H1 (cell line): ENCODE data around the gene PPARGC1A. TPM values are rescaled to one million over a fixed set of nuclear protein-coding genes. Genes with fewer than 3 reads are reported as not detected.

Experiments
- CTCF ChIA-PET: fragments of 300-600 bp; sonication (Branson Sonifier 250); formaldehyde crosslinking; loops from one replicate; lab custom pipeline; 2021; ENCODE audit not compliant: partially characterized antibody; lab: Charles Lee
- POLR2A ChIA-PET: fragments of 300-600 bp; sonication (Branson Sonifier 250); formaldehyde crosslinking; loops from one replicate; lab custom pipeline; 2021; ENCODE audit warnings: inconsistent platforms; ENCODE audit not compliant: partially characterized antibody; lab: Charles Lee
- DNase-seq, 2 experiments: peaks; one replicate each; pipeline versions ENCODE4 v3.0.0 to v3.0.0-alpha.2; 2010 to 2022; ENCODE audit warnings: low spot score in 2 of 2, low read depth in 1 of 2, mixed read lengths in 1 of 2
- FAIRE-seq: peaks from 2 replicates; lab custom pipeline; 2011; peaks lifted over from hg19 to GRCh38; lab: Jason Lieb, UNC
- H2AFZ ChIP-seq: 2 replicates; pipeline ENCODE4 v1.8.1; 2012; ENCODE audit warnings: low read length, inconsistent platforms
- H2AK5ac ChIP-seq: 2 replicates; pipeline ENCODE4 v1.6.1; 2013; ENCODE audit warnings: low read depth, low read length
- H2BK120ac ChIP-seq: replicated peaks from 2 replicates; pipeline ENCODE3; 2013; ENCODE audit warnings: low read depth, low read length, inconsistent platforms
- H2BK12ac ChIP-seq: 2 replicates; pipeline ENCODE4 v1.6.1; 2013; ENCODE audit warnings: low read depth, low read length
- H2BK15ac ChIP-seq: 2 replicates; pipeline ENCODE4 v1.6.1; 2013; ENCODE audit warnings: low read length
- H2BK20ac ChIP-seq: 2 replicates; pipeline ENCODE4 v1.6.1; 2013; ENCODE audit warnings: low read length
- H2BK5ac ChIP-seq: 2 replicates; pipeline ENCODE4 v1.6.1; 2013; ENCODE audit warnings: low read depth, low read length
- H3K14ac ChIP-seq: 2 replicates; pipeline ENCODE4 v1.6.1; 2013; ENCODE audit warnings: inconsistent platforms; ENCODE audit not compliant: insufficient read length
- H3K18ac ChIP-seq: 2 replicates; pipeline ENCODE4 v1.6.1; 2013; ENCODE audit warnings: low read length; ENCODE audit errors: extremely low read depth
- H3K23ac ChIP-seq: 2 replicates; pipeline ENCODE4 v1.6.1; 2013; ENCODE audit warnings: inconsistent platforms; ENCODE audit not compliant: insufficient read length
- H3K23me2 ChIP-seq: 2 replicates; pipeline ENCODE4 v1.6.1; 2013; ENCODE audit warnings: low read depth, low read length
- H3K27ac ChIP-seq: 2 replicates; pipeline ENCODE4 v1.6.1; 2011; ENCODE audit warnings: low read depth, low read length, inconsistent platforms
- H3K27me3 ChIP-seq, 4 experiments: replicated peaks in 1 of 4; 1 replicate in 1 of 4; 2 replicates in 3 of 4; pipeline versions ENCODE4 v1.6.1 to v1.8.1; 2011 to 2013; ENCODE audit warnings: low read length in 3 of 4, mild to moderate bottlenecking in 3 of 4, inconsistent platforms in 2 of 4, mixed read lengths in 2 of 4, moderate library complexity in 1 of 4; ENCODE audit not compliant: control insufficient read depth in 3 of 4, insufficient read depth in 3 of 4; ENCODE audit errors: extremely low read depth in 1 of 4
- H3K36me3 ChIP-seq, 4 experiments: 2 replicates each; pipeline versions ENCODE4 v1.6.1 to v1.8.1; 2011 to 2013; ENCODE audit warnings: mild to moderate bottlenecking in 4 of 4, low read length in 3 of 4, moderate library complexity in 2 of 4, control low read depth in 1 of 4, inconsistent platforms in 1 of 4; ENCODE audit not compliant: insufficient read depth in 4 of 4, control insufficient read depth in 2 of 4
- H3K4ac ChIP-seq: replicated peaks from 2 replicates; pipeline ENCODE3; 2013; ENCODE audit warnings: low read length, low read depth, mixed read lengths, inconsistent platforms; ENCODE audit not compliant: insufficient read length
- H3K4me1 ChIP-seq, 4 experiments: replicated peaks in 1 of 4; 1 replicate in 1 of 4; 2 replicates in 3 of 4; pipeline versions ENCODE4 v1.6.1 to v1.8.1; 2011 to 2013; ENCODE audit warnings: low read length in 3 of 4, inconsistent platforms in 2 of 4, mixed read lengths in 1 of 4; ENCODE audit not compliant: insufficient read depth in 4 of 4, control insufficient read depth in 3 of 4
- H3K4me2 ChIP-seq, 2 experiments: 2 replicates each; pipeline versions ENCODE4 v1.6.1 to v1.8.1; 2011 to 2013; ENCODE audit warnings: low read depth in 2 of 2, low read length in 2 of 2, control low read depth in 1 of 2, inconsistent platforms in 1 of 2, mild to moderate bottlenecking in 1 of 2; ENCODE audit not compliant: insufficient read depth in 1 of 2
- H3K4me3 ChIP-seq, 4 experiments: fragments of 200-600, 300-600 bp in 1 of 4; sonication (generic), shearing (Covaris generic), sonication (Bioruptor Twin) in 1 of 4; 2 replicates each; pipeline versions ENCODE4 v1.5.1 to v1.8.1; 2011 to 2016; ENCODE audit warnings: low read length in 4 of 4, low read depth in 3 of 4, control low read depth in 2 of 4, inconsistent platforms in 2 of 4, mild to moderate bottlenecking in 2 of 4, mixed read lengths in 1 of 4, moderate library complexity in 1 of 4; ENCODE audit not compliant: insufficient read depth in 2 of 4; ENCODE audit errors: extremely low read depth in 1 of 4
- H3K56ac ChIP-seq: replicated peaks from 2 replicates; pipeline ENCODE3; 2013; ENCODE audit warnings: low read depth, mild to moderate bottlenecking, mixed read lengths, low read length, inconsistent platforms; ENCODE audit not compliant: insufficient read length
- H3K79me1 ChIP-seq: 2 replicates; pipeline ENCODE4 v1.6.1; 2013; ENCODE audit warnings: low read depth, low read length, control low read depth
- H3K79me2 ChIP-seq, 2 experiments: 2 replicates each; pipeline versions ENCODE4 v1.6.1 to v1.8.1; 2012 to 2013; ENCODE audit warnings: low read length in 2 of 2, mild to moderate bottlenecking in 2 of 2, inconsistent platforms in 1 of 2; ENCODE audit not compliant: insufficient read depth in 2 of 2, control insufficient read depth in 1 of 2
- H3K9ac ChIP-seq, 4 experiments: replicated peaks in 1 of 4; 1 replicate in 1 of 4; 2 replicates in 3 of 4; pipeline versions ENCODE4 v1.6.1 to v1.8.1; 2011 to 2013; ENCODE audit warnings: low read depth in 3 of 4, low read length in 3 of 4, control low read depth in 2 of 4, mild to moderate bottlenecking in 2 of 4, moderate library complexity in 2 of 4, inconsistent platforms in 1 of 4; ENCODE audit errors: extremely low read depth in 1 of 4
- H3K9me3 ChIP-seq, 2 experiments: 2 replicates each; pipeline versions ENCODE4 v1.6.1 to v1.8.1; 2012 to 2013; ENCODE audit warnings: mild to moderate bottlenecking in 2 of 2, moderate library complexity in 2 of 2, control low read depth in 1 of 2, inconsistent platforms in 1 of 2, low read depth in 1 of 2, low read length in 1 of 2, mixed read lengths in 1 of 2; ENCODE audit not compliant: insufficient read depth in 2 of 2
- H4K20me1 ChIP-seq, 2 experiments: replicated peaks in 1 of 2; 2 replicates each; pipeline versions ENCODE3 to v1.8.1; 2011 to 2013; ENCODE audit warnings: inconsistent platforms in 2 of 2, low read length in 2 of 2, mild to moderate bottlenecking in 1 of 2; ENCODE audit not compliant: insufficient read depth in 2 of 2, control insufficient read depth in 1 of 2
- H4K5ac ChIP-seq: 2 replicates; pipeline ENCODE4 v1.6.1; 2013; ENCODE audit warnings: low read length, low read depth, mixed read lengths, inconsistent platforms; ENCODE audit not compliant: insufficient read length
- H4K8ac ChIP-seq: 2 replicates; pipeline ENCODE4 v1.8.0; 2013; ENCODE audit warnings: mild to moderate bottlenecking, moderate library complexity, low read length, inconsistent platforms; ENCODE audit not compliant: insufficient read depth; ENCODE audit errors: extremely low read depth
- H4K91ac ChIP-seq: replicated peaks from 2 replicates; pipeline ENCODE3; 2013; ENCODE audit warnings: low read length, mixed read lengths, inconsistent platforms; ENCODE audit not compliant: insufficient read length
- ASH2L ChIP-seq: fragments of 200-600, 300-600 bp; sonication (generic); IDR thresholded peaks from one replicate; pipeline ENCODE4 v1.7.1; 2017; ENCODE audit warnings: low read length
- BRCA1 ChIP-seq: IDR thresholded peaks from 2 replicates; pipeline ENCODE4 v1.6.1; 2012; ENCODE audit warnings: low read depth, low read length, improper control_type of control experiment
- GABPA ChIP-seq: IDR thresholded peaks from 2 replicates; pipeline ENCODE4 v1.6.1; 2011; ENCODE audit warnings: mild to moderate bottlenecking, low read length, moderate library complexity, borderline replicate concordance; ENCODE audit not compliant: insufficient read depth
- JUN ChIP-seq: IDR thresholded peaks from 2 replicates; pipeline ENCODE4 v1.6.1; 2011; ENCODE audit warnings: low read depth, mild to moderate bottlenecking, improper control_type of control experiment, low read length
- KDM1A ChIP-seq: fragments of 200-600, 300-600 bp; sonication (generic); IDR thresholded peaks from 2 replicates; pipeline ENCODE4 v1.7.1; 2016; ENCODE audit warnings: mild to moderate bottlenecking, low read length, borderline replicate concordance
- MAFK ChIP-seq: IDR thresholded peaks from 2 replicates; pipeline ENCODE4 v1.6.1; 2012; ENCODE audit warnings: low read depth, mild to moderate bottlenecking, improper control_type of control experiment, low read length
- NRF1 ChIP-seq: IDR thresholded peaks from 2 replicates; pipeline ENCODE4 v1.6.1; 2011; ENCODE audit warnings: mild to moderate bottlenecking, low read depth, low read length, improper control_type of control experiment
- RNF2 ChIP-seq: fragments of 200-900, 300-1000 bp; sonication (generic); IDR thresholded peaks from 2 replicates; pipeline ENCODE4 v1.7.1; 2016; ENCODE audit warnings: borderline replicate concordance, low read depth, mild to moderate bottlenecking, antibody characterized with exemption, low read length; ENCODE audit not compliant: poor library complexity, severe bottlenecking; ENCODE audit errors: missing control alignments
- SIRT6 ChIP-seq: IDR thresholded peaks from one replicate; pipeline ENCODE4 v1.7.1; 2012; ENCODE audit warnings: low read length, inconsistent platforms
- SIX5 ChIP-seq: IDR thresholded peaks from 2 replicates; pipeline ENCODE4 v1.6.1; 2011; ENCODE audit warnings: mild to moderate bottlenecking, low read depth, low read length
- SRF ChIP-seq: IDR thresholded peaks from 2 replicates; pipeline ENCODE4 v1.6.1; 2011; ENCODE audit warnings: mild to moderate bottlenecking, low read depth, low read length, moderate library complexity
- TAF1 ChIP-seq: IDR thresholded peaks from 2 replicates; pipeline ENCODE4 v1.6.1; 2011; ENCODE audit warnings: mild to moderate bottlenecking, low read depth, low read length
- TBP ChIP-seq: IDR thresholded peaks from 2 replicates; pipeline ENCODE4 v1.6.1; 2011; ENCODE audit warnings: low read depth, low read length, improper control_type of control experiment
- ZNF274 ChIP-seq: IDR thresholded peaks from 2 replicates; pipeline ENCODE4 v1.7.0; 2012; ENCODE audit warnings: low read length, borderline replicate concordance; ENCODE audit errors: extremely low read depth
- WGBS, 2 experiments: shearing (Covaris generic) in 1 of 2; methylation state at CpG; one replicate each; pipeline versions ENCODE4 v1.1.6 to v1.1.7; 2013 to 2015; ENCODE audit warnings: low lambda C conversion rate in 2 of 2, mixed read lengths in 2 of 2, inconsistent platforms in 1 of 2, low coverage in 1 of 2, missing lambda C conversion rate in 1 of 2; ENCODE audit not compliant: insufficient replicate concordance in 2 of 2, insufficient coverage in 1 of 2, insufficient read length in 1 of 2; ENCODE audit errors: extremely low coverage in 1 of 2, missing lambda C conversion rate in 1 of 2; 5-methylcytosine and 5-hydroxymethylcytosine counted together
- polyA plus RNA-seq, 7 experiments: library from polyadenylated mRNA; depleted of rRNA in 3 of 7; stranded (reverse) in 5 of 7; unstranded in 2 of 7; fragments of >200 nt in 5 of 7; fragments of 200-250 nt in 2 of 7; gene quantifications; 1 replicate in 5 of 7; 2 replicates in 1 of 7; 4 replicates in 1 of 7; pipeline versions ENCODE4 v1.2.1 to v1.2.3, GENCODE V29; 2011 to 2013; ENCODE audit warnings: missing spikeins in 2 of 7, mixed read lengths in 2 of 7
- total RNA-seq: library from RNA; stranded (reverse); fragmentation: NEBNext Ultra II Directional; extraction: Animal tissue kit (Norgen Biotek cat#: 25700); gene quantifications from 2 replicates; pipeline ENCODE4 v1.2.1, GENCODE V29; 2021
- TF ChIP-seq, protein P1 (sequence below): IDR thresholded peaks from 2 replicates; pipeline ENCODE4 v1.6.1; 2012; ENCODE audit warnings: inconsistent platforms

PPARGC1A gene
- total and polyA plus RNA-seq, 2 of the 8 experiments (the other 6 are each of a cell fraction or from before 2014, with no cell fraction given) = 0.54 to 1.4 TPM

DNA sequence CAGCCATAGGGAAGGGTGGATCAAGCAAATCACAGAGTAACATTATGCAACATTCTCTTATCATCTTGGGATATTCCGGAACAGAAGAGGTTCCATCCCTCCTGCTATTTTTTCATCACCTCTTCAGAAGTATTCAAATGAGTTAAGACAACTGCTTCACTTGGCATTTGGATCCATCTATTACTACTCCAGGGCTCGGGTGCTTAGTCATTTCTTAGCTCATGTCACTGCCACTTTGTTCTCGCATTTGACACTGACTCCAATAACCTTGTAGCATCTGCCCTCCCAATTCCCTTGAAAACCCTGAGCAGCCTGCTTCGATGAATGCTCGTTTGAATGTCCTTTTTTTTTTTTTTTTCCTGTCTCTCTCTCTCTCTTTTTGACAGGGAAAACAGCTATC, 114.9 kb downstream of the PPARGC1A start:
- CTCF ChIA-PET = interaction anchor here (0.6 to 1.3 kb wide), 6 partner anchors 9 to 738 kb away, joined by 3 to 4 read pairs (median 3); no protein-coding TSS in a partner anchor

More for the DNA sequence above, 114.9 kb downstream of the PPARGC1A start:
- H2BK120ac ChIP-seq = no peak overlapping the region
- 76% methylated on average over 5 of the region's 5 CpGs; no CpG with 5 or more reads in 1 of the 2 experiments for WGBS, 2 experiments
- H3K79me2 ChIP-seq = no peaks in the 10 kb centered on the region
- no peak overlapping the region for H2BK15ac ChIP-seq
- H2BK20ac ChIP-seq = no peak overlapping the region
- no peaks in the 10 kb centered on the region for H3K79me1 ChIP-seq
- H4K8ac ChIP-seq = no peak overlapping the region
- H3K4ac ChIP-seq = no peak overlapping the region
- H3K27me3 ChIP-seq = no peaks in the 10 kb centered on the region
- H3K23ac ChIP-seq = no peak overlapping the region
- peaks cover 0 to 20% (median 3%) of the 10 kb centered on the region in 4 experiments; a peak in 3 of 7 replicates for H3K4me1 ChIP-seq
- H4K20me1 ChIP-seq = no peaks in the 10 kb centered on the region
- TF ChIP-seq GABPA = no peak
- TF ChIP-seq SIX5 = no peak
- TF ChIP-seq NRF1 = no peak
- TF ChIP-seq SRF = no peak
- no peak for TF ChIP-seq TAF1
- no peak for TF ChIP-seq RNF2
- no peak for TF ChIP-seq ZNF274
- no peak for TF ChIP-seq ASH2L
- no peak for TF ChIP-seq MAFK
- no peak for TF ChIP-seq KDM1A
- TF ChIP-seq TBP = no peak
- no peak for TF ChIP-seq SIRT6
- TF ChIP-seq JUN = no peak
- TF ChIP-seq, protein P1, sequence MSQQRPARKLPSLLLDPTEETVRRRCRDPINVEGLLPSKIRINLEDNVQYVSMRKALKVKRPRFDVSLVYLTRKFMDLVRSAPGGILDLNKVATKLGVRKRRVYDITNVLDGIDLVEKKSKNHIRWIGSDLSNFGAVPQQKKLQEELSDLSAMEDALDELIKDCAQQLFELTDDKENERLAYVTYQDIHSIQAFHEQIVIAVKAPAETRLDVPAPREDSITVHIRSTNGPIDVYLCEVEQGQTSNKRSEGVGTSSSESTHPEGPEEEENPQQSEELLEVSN = no peak
- TF ChIP-seq BRCA1 = no peak
- no peak overlapping the region for H3K9ac ChIP-seq
- POLR2A ChIA-PET = no interaction called here
- H3K56ac ChIP-seq = no peak overlapping the region
- H2BK12ac ChIP-seq = no peak overlapping the region
- H3K36me3 ChIP-seq = no peaks in the 10 kb centered on the region
- no peak overlapping the region for H3K4me2 ChIP-seq
- no peak overlapping the region for H4K91ac ChIP-seq
- FAIRE-seq (no peak), DNase-seq (no peak)
- H2BK5ac ChIP-seq = no peak overlapping the region
- H3K18ac ChIP-seq = no peak overlapping the region
- no peak overlapping the region for H4K5ac ChIP-seq
- H2AK5ac ChIP-seq = no peak overlapping the region
- no peaks in the 10 kb centered on the region for H3K9me3 ChIP-seq
- H3K27ac ChIP-seq = no peak overlapping the region
- H3K23me2 ChIP-seq = no peaks in the 10 kb centered on the region
- H2AFZ ChIP-seq = no peak overlapping the region
- no peak overlapping the region for H3K14ac ChIP-seq
- H3K4me3 ChIP-seq = no peak overlapping the region
